Panc1 (cell line): Measurements from ENCODE around the gene FAM83D.

Experiments
- CTCF ChIP-seq: fragments of 450-650 bp; IDR thresholded peaks from 2 replicates; pipeline ENCODE4 v1.5.1; 2017; ENCODE audit warnings: mild to moderate bottlenecking
- POLR2AphosphoS5 ChIP-seq: IDR thresholded peaks from 2 replicates; pipeline ENCODE4 v1.6.1; 2012; ENCODE audit warnings: mild to moderate bottlenecking, low read depth, low read length, moderate library complexity
- REST ChIP-seq, 2 experiments: IDR thresholded peaks; 2 replicates each; pipeline ENCODE4 v1.6.1; 2011 to 2012; ENCODE audit warnings: low read depth in 2 of 2, control low read depth in 1 of 2, low read length in 1 of 2, mild to moderate bottlenecking in 1 of 2, moderate library complexity in 1 of 2; ENCODE audit not compliant: insufficient read depth in 1 of 2

- TF ChIP-seq CTCF: no peak
- no peak for TF ChIP-seq POLR2AphosphoS5
- TF ChIP-seq REST (IDR thresholded peaks at IDR 0.05; ENCODE audit: insufficient read depth in 1 of 2, low read depth in 2 of 2, low read length in 1 of 2): no peak
These were observed 9.8 kb downstream of the FAM83D start for GRCh38 chr20:38935967-38936407.
